ENCODE measurements around the gene ANKRD29. TPM values are rescaled to one million over a fixed set of nuclear protein-coding genes. Genes with fewer than 3 reads are reported as not detected.

The ANKRD29 gene
- polyA plus RNA-seq, 1 donor: 4.0 TPM

GRCh38 chr18:23684515-23685197 is 21.9 kb upstream of the ANKRD29 start:
- DNase-seq (ENCODE audit: low read depth): no peak

- DNase-seq (ENCODE audit: low read depth): no peak
These were observed 21.0 kb upstream of the ANKRD29 start for GRCh38 chr18:23683671-23684070.

- DNase-seq (ENCODE audit: low read depth): no peak
These were observed 20.4 kb upstream of the ANKRD29 start for GRCh38 chr18:23683155-23683554.

- no peak for DNase-seq (ENCODE audit: low read depth)
These were observed 19.8 kb upstream of the ANKRD29 start for GRCh38 chr18:23682472-23682871.

GRCh38 chr18:23682045-23682444 is 19.3 kb upstream of the ANKRD29 start:
- no peak for DNase-seq (ENCODE audit: low read depth)

GRCh38 chr18:23675896-23676295 is 13.2 kb upstream of the ANKRD29 start:
- DNase-seq (ENCODE audit: low read depth): no peak

GRCh38 chr18:23675236-23675635 is 12.5 kb upstream of the ANKRD29 start:
- DNase-seq (ENCODE audit: low read depth): no peak

- DNase-seq (ENCODE audit: low read depth): no peak
These were observed 11.0 kb upstream of the ANKRD29 start for GRCh38 chr18:23673725-23674124.

- DNase-seq (ENCODE audit: low read depth): no peak
These were observed 8.9 kb upstream of the ANKRD29 start for GRCh38 chr18:23671564-23671963.

- DNase-seq (ENCODE audit: low read depth): no peak
These were observed 7.2 kb upstream of the ANKRD29 start for GRCh38 chr18:23669804-23670405.

GRCh38 chr18:23669202-23669766 is 6.6 kb upstream of the ANKRD29 start:
- DNase-seq (ENCODE audit: low read depth): no peak

GRCh38 chr18:23668731-23669130 is 6.0 kb upstream of the ANKRD29 start:
- no peak for DNase-seq (ENCODE audit: low read depth)

- no peak for DNase-seq (ENCODE audit: low read depth)
These were observed 4.4 kb upstream of the ANKRD29 start for GRCh38 chr18:23667114-23667513.

- no peak for DNase-seq (ENCODE audit: low read depth)
These were observed 2.0 kb upstream of the ANKRD29 start for GRCh38 chr18:23664674-23665073.

GRCh38 chr18:23661735-23662308 is 889 bp downstream of the ANKRD29 start:
- no peak for DNase-seq (ENCODE audit: low read depth)

GRCh38 chr18:23658285-23658684 is 4.4 kb downstream of the ANKRD29 start:
- DNase-seq (ENCODE audit: low read depth): no peak

GRCh38 chr18:23652232-23652631 is 10.5 kb downstream of the ANKRD29 start:
- DNase-seq (ENCODE audit: low read depth): no peak

- no peak for DNase-seq (ENCODE audit: low read depth)
These were observed 11.5 kb downstream of the ANKRD29 start for GRCh38 chr18:23650968-23651927.

GRCh38 chr18:23648940-23649607 is 13.6 kb downstream of the ANKRD29 start:
- DNase-seq (ENCODE audit: low read depth): no peak

- no peak for DNase-seq (ENCODE audit: low read depth)
These were observed 14.3 kb downstream of the ANKRD29 start for GRCh38 chr18:23648456-23648855.

GRCh38 chr18:23646282-23646681 is 16.4 kb downstream of the ANKRD29 start:
- DNase-seq (ENCODE audit: low read depth): no peak

Measured in forelimb muscle (tissue), 1 donor.